Pericardium fibroblast (primary cell): Measurements from ENCODE around the gene RHOJ. TPM values are rescaled to one million over a fixed set of nuclear protein-coding genes. Genes with fewer than 3 reads are reported as not detected.

Experiments
- total RNA-seq: library from RNA; depleted of rRNA; stranded (reverse); fragments of >200 nt; gene quantifications from 2 replicates; pipeline ENCODE4 v1.2.3, GENCODE V29; 2015

Gene RHOJ
- 3.3 and 7.6 TPM in 2 replicates for total RNA-seq

GRCh38 chr14:63204407-63205043 is at the start of gene RHOJ:
Gene RHOJ, plus strand, starts transcription at chr14:63204443. Its CDS starts 427 bp downstream, at chr14:63204870.

GRCh38 chr14:63318835-63319234 is 114.6 kb downstream of the RHOJ start, which contains the start of gene GPHB5:
Gene GPHB5, minus strand, starts transcription at chr14:63318935. Its CDS starts 1,086 bp downstream, at chr14:63317849.

Other genes with a start within 250 kb of the RHOJ start
- not detected in 2 replicates for gene KCNH5, start 159.0 kb upstream of the RHOJ start, total RNA-seq
- not detected in 2 replicates for gene GPHB5, start 114.5 kb downstream of the RHOJ start, total RNA-seq